DOHH2 (cell line): Measurements from ENCODE around the gene WDR62.
"Not testable (repeated sequence)": the region's sequence is repeated elsewhere in the genome, so short reads cannot be mapped to it uniquely, and the experiment has no call there.

Experiments used
- H3F3A ChIP-seq: fragments of 200-600 bp; sonication (generic), shearing (Covaris generic); 2 replicates; pipeline ENCODE4 v1.6.0; 2016; ENCODE audit warnings: antibody characterized with exemption, mild to moderate bottlenecking; ENCODE audit not compliant: control insufficient read depth, insufficient read depth
- H3K27ac ChIP-seq: fragments of 200-600 bp; sonication (generic); 2 replicates; pipeline ENCODE4 v1.5.1; 2014; ENCODE audit warnings: low read depth, mild to moderate bottlenecking, low read length, moderate library complexity
- H3K27me3 ChIP-seq: fragments of 200-600 bp; sonication (generic); 2 replicates; pipeline ENCODE4 v1.6.1; 2014; ENCODE audit warnings: mild to moderate bottlenecking, low read length, mixed read lengths; ENCODE audit not compliant: control insufficient read depth
- H3K36me3 ChIP-seq: fragments of 200-600 bp; sonication (generic); 2 replicates; pipeline ENCODE4 v1.6.1; 2014; ENCODE audit warnings: mild to moderate bottlenecking, low read length, moderate library complexity, mixed read lengths; ENCODE audit not compliant: control insufficient read depth
- H3K4me1 ChIP-seq: fragments of 200-600 bp; sonication (generic); 2 replicates; pipeline ENCODE4 v1.6.1; 2014; ENCODE audit warnings: mild to moderate bottlenecking, low read length, mixed read lengths; ENCODE audit not compliant: control insufficient read depth
- H3K4me2 ChIP-seq: fragments of 200-600 bp; sonication (generic); 2 replicates; pipeline ENCODE4 v1.6.0; 2014; ENCODE audit warnings: mild to moderate bottlenecking, low read length, moderate library complexity
- H3K4me3 ChIP-seq: fragments of 200-600 bp; sonication (generic); 2 replicates; pipeline ENCODE4 v1.5.1; 2014; ENCODE audit warnings: mild to moderate bottlenecking, low read length, mixed read lengths
- H3K79me2 ChIP-seq: fragments of 200-600 bp; sonication (generic); 2 replicates; pipeline ENCODE4 v1.6.1; 2014; ENCODE audit warnings: mild to moderate bottlenecking, low read length, mixed read lengths; ENCODE audit not compliant: control insufficient read depth
- H3K9me2 ChIP-seq: fragments of 200-600 bp; sonication (generic); replicated peaks from 2 replicates; pipeline ENCODE4 v1.6.1; 2014; ENCODE audit warnings: mild to moderate bottlenecking, low read length, mixed read lengths; ENCODE audit not compliant: control insufficient read depth
- H3K9me3 ChIP-seq: fragments of 200-600 bp; sonication (generic); 2 replicates; pipeline ENCODE4 v1.6.1; 2014; ENCODE audit warnings: antibody characterized with exemption, low read length, mixed read lengths; ENCODE audit not compliant: control insufficient read depth, insufficient read depth
- H4K20me1 ChIP-seq: fragments of 200-600 bp; sonication (generic); 2 replicates; pipeline ENCODE4 v1.6.0; 2014; ENCODE audit warnings: low read depth, mild to moderate bottlenecking, antibody characterized with exemption, low read length, moderate library complexity; ENCODE audit not compliant: control insufficient read depth, insufficient read depth
- EZH2phosphoT487 ChIP-seq: fragments of 200-600 bp; sonication (generic); IDR thresholded peaks from 2 replicates; pipeline ENCODE4 v1.6.1; 2017; ENCODE audit warnings: borderline replicate concordance, mild to moderate bottlenecking, antibody characterized with exemption, low read length, moderate library complexity, mixed read lengths
- TF ChIP-seq, protein P1 (sequence below): fragments of 200-600 bp; sonication (generic); IDR thresholded peaks from one replicate; pipeline ENCODE4 v1.5.1; 2014; ENCODE audit warnings: antibody characterized with exemption, mild to moderate bottlenecking, low read depth, low read length; ENCODE audit not compliant: poor library complexity, severe bottlenecking

The WDR62 gene

GRCh38 chr19:36064826-36065225 is 10.1 kb downstream of the WDR62 start:
- peaks cover 18% of the 10 kb centered on the region for H3K79me2 ChIP-seq
- no peak overlapping the region for H3K4me3 ChIP-seq
- H3K36me3 ChIP-seq = peaks cover 72% of the 10 kb centered on the region
- H3K9me2 ChIP-seq = no peaks in the 10 kb centered on the region
- H3K4me2 ChIP-seq = no peak overlapping the region
- TF ChIP-seq, protein P1, sequence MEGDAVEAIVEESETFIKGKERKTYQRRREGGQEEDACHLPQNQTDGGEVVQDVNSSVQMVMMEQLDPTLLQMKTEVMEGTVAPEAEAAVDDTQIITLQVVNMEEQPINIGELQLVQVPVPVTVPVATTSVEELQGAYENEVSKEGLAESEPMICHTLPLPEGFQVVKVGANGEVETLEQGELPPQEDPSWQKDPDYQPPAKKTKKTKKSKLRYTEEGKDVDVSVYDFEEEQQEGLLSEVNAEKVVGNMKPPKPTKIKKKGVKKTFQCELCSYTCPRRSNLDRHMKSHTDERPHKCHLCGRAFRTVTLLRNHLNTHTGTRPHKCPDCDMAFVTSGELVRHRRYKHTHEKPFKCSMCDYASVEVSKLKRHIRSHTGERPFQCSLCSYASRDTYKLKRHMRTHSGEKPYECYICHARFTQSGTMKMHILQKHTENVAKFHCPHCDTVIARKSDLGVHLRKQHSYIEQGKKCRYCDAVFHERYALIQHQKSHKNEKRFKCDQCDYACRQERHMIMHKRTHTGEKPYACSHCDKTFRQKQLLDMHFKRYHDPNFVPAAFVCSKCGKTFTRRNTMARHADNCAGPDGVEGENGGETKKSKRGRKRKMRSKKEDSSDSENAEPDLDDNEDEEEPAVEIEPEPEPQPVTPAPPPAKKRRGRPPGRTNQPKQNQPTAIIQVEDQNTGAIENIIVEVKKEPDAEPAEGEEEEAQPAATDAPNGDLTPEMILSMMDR = no peak
- TF ChIP-seq EZH2phosphoT487 = no peak
- H3F3A ChIP-seq = no peaks in the 10 kb centered on the region
- no peaks in the 10 kb centered on the region for H3K9me3 ChIP-seq
- no peaks in the 10 kb centered on the region for H3K27me3 ChIP-seq
- H4K20me1 ChIP-seq = no peaks in the 10 kb centered on the region
- no peaks in the 10 kb centered on the region for H3K4me1 ChIP-seq
- no peak overlapping the region for H3K27ac ChIP-seq

GRCh38 chr19:36067681-36068080 is 13.0 kb downstream of the WDR62 start:
- H3K79me2 ChIP-seq = peaks cover 2% of the 10 kb centered on the region; the same call in 1 of the 2 replicates
- TF ChIP-seq, protein P1 = no peak
- TF ChIP-seq EZH2phosphoT487 = no peak
- no peaks in the 10 kb centered on the region for H3K27me3 ChIP-seq
- no peak overlapping the region for H3K4me2 ChIP-seq
- H4K20me1 ChIP-seq = no peaks in the 10 kb centered on the region
- no peaks in the 10 kb centered on the region for H3F3A ChIP-seq
- no peak overlapping the region for H3K27ac ChIP-seq
- no peak overlapping the region for H3K4me3 ChIP-seq
- H3K36me3 ChIP-seq = peaks cover 69% of the 10 kb centered on the region
- no peaks in the 10 kb centered on the region for H3K4me1 ChIP-seq
- no peaks in the 10 kb centered on the region for H3K9me3 ChIP-seq
- no peaks in the 10 kb centered on the region for H3K9me2 ChIP-seq

GRCh38 chr19:36068810-36069499 is 14.3 kb downstream of the WDR62 start:
- not testable (repeated sequence) for H3K9me2 ChIP-seq, H3K79me2 ChIP-seq, H3K4me1 ChIP-seq, H3K9me3 ChIP-seq, H3K4me3 ChIP-seq, H3K27ac ChIP-seq, H3F3A ChIP-seq, H3K27me3 ChIP-seq, H4K20me1 ChIP-seq, H3K4me2 ChIP-seq
- peaks cover 71% of the 10 kb centered on the region for H3K36me3 ChIP-seq

DNA sequence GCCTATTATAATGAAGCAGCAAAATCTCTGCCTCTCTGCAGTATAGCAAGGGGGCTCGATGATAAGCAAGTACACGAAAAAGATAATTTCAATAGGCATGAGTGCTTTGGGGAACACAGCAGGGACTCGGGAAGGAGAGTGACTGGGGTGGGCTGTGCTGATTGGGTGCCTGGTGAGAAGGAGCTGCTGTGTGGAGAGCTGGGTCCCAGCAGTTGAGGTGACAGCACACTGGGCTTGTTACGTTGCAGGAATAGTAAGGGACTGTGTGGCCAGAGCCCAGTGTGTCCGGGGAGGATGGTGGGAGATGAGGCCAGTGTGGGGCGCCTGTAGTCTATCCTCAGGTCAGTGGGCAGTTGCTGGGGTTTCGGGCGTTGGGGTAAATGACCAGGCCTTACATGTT is 17.4 kb downstream of the WDR62 start:
- no peaks in the 10 kb centered on the region for H3K27me3 ChIP-seq
- no peak overlapping the region for H3K27ac ChIP-seq
- H3K36me3 ChIP-seq = peaks cover 70% of the 10 kb centered on the region
- no peak overlapping the region for H3K4me2 ChIP-seq
- no peaks in the 10 kb centered on the region for H3K9me2 ChIP-seq
- H3K4me3 ChIP-seq = no peak overlapping the region
- no peaks in the 10 kb centered on the region for H3K4me1 ChIP-seq
- no peaks in the 10 kb centered on the region for H3K79me2 ChIP-seq
- H3F3A ChIP-seq = no peaks in the 10 kb centered on the region
- no peaks in the 10 kb centered on the region for H3K9me3 ChIP-seq
- H4K20me1 ChIP-seq = no peaks in the 10 kb centered on the region
- no peak for TF ChIP-seq EZH2phosphoT487
- TF ChIP-seq, protein P1 = no peak
